ENCODE data around the gene TMEM88. TPM values are rescaled to one million over a fixed set of nuclear protein-coding genes. Genes with fewer than 3 reads are reported as not detected.

The TMEM88 gene
- total and polyA plus RNA-seq, 2 of the 13 experiments (the other 11 are each of a cell fraction or from before 2014, with no cell fraction given), result 0.31 to 0.66 TPM

DNA sequence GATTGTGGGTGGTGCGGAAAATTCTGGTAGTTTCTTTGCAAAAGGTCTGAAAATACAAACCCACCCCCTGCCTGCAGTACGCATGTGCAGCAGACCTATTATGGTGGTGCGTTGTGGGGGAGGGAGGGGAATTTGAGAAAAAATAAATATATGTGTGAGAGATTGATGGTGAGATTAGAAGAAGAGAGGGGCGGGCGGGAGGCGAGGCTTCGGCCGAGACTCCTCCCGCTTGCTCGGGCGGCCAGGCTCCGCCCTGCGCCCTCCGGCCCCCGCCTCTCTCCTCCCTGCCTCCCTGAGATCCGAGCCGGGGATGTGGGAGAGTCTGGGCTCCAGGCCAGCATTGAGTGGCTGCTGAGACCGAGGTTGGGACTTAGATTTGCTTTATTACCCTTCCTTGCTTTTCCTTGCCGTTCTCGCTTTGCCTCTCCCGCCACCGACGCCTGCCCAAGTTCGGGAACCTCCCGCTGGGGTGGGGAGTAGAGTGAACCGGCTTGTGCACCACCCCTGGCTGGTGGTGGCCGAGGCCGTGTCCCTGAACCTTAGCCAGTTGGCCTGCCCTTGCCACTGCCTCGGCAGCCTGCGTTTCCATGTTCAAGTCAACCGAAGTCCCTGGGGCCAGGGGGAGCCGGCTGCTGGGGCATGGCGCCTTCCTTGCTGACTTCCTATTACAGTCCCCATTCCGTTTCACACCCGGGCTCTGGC, 32.8 kb downstream of the TMEM88 start (continued):
- no peak for TF ChIP-seq FOXJ3 (CRISPR knock-in tag; IDR thresholded peaks at IDR 0.05; ENCODE audit: borderline replicate concordance)
- TF ChIP-seq ZNF343 (CRISPR knock-in tag; IDR thresholded peaks at IDR 0.05), result no peak
- no peak for TF ChIP-seq CBX1 (IDR thresholded peaks at IDR 0.05; ENCODE audit: low read depth)
- TF ChIP-seq SAFB2 (CRISPR knock-in tag; IDR thresholded peaks at IDR 0.05; ENCODE audit: borderline replicate concordance, low read depth), result no peak
- TF ChIP-seq ZNF160 (CRISPR knock-in tag; IDR thresholded peaks at IDR 0.05), result no peak
- TF ChIP-seq POLR2G (IDR thresholded peaks at IDR 0.05; ENCODE audit: low read depth, low read length), result peak; percentile 70
- TF ChIP-seq GABPB1 (CRISPR knock-in tag; IDR thresholded peaks at IDR 0.05), result peak; percentile 51
- TF ChIP-seq ZNF136 (CRISPR knock-in tag; IDR thresholded peaks at IDR 0.05; ENCODE audit: low read depth), result no peak
- peak; percentile 68; the same call in 1 of the 2 replicates for TF ChIP-seq ZNF619 (CRISPR knock-in tag; IDR thresholded peaks at IDR 0.05)
- peak; percentile 40; the same call in 1 of the 2 replicates for TF ChIP-seq NR2C2 (CRISPR knock-in tag; IDR thresholded peaks at IDR 0.05; ENCODE audit: borderline replicate concordance)
- TF ChIP-seq, protein P1, sequence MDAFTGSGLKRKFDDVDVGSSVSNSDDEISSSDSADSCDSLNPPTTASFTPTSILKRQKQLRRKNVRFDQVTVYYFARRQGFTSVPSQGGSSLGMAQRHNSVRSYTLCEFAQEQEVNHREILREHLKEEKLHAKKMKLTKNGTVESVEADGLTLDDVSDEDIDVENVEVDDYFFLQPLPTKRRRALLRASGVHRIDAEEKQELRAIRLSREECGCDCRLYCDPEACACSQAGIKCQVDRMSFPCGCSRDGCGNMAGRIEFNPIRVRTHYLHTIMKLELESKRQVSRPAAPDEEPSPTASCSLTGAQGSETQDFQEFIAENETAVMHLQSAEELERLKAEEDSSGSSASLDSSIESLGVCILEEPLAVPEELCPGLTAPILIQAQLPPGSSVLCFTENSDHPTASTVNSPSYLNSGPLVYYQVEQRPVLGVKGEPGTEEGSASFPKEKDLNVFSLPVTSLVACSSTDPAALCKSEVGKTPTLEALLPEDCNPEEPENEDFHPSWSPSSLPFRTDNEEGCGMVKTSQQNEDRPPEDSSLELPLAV (CRISPR knock-in tag; conservative IDR thresholded peaks at IDR 0.05; ENCODE audit: low read depth), result no peak
- no peak for TF ChIP-seq PCBP2 (optimal IDR thresholded peaks at IDR 0.05; ENCODE audit: low read depth, low read length, poor library complexity, severe bottlenecking)
- TF ChIP-seq, protein P2, sequence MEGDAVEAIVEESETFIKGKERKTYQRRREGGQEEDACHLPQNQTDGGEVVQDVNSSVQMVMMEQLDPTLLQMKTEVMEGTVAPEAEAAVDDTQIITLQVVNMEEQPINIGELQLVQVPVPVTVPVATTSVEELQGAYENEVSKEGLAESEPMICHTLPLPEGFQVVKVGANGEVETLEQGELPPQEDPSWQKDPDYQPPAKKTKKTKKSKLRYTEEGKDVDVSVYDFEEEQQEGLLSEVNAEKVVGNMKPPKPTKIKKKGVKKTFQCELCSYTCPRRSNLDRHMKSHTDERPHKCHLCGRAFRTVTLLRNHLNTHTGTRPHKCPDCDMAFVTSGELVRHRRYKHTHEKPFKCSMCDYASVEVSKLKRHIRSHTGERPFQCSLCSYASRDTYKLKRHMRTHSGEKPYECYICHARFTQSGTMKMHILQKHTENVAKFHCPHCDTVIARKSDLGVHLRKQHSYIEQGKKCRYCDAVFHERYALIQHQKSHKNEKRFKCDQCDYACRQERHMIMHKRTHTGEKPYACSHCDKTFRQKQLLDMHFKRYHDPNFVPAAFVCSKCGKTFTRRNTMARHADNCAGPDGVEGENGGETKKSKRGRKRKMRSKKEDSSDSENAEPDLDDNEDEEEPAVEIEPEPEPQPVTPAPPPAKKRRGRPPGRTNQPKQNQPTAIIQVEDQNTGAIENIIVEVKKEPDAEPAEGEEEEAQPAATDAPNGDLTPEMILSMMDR (CRISPR knock-in tag; IDR thresholded peaks at IDR 0.05), result peak; percentile 19
- TF ChIP-seq MYC (CRISPR knock-in tag; IDR thresholded peaks at IDR 0.05; ENCODE audit: borderline replicate concordance), result peak; percentile 52; the same call in 1 of the 2 replicates
- TF ChIP-seq, protein P3, sequence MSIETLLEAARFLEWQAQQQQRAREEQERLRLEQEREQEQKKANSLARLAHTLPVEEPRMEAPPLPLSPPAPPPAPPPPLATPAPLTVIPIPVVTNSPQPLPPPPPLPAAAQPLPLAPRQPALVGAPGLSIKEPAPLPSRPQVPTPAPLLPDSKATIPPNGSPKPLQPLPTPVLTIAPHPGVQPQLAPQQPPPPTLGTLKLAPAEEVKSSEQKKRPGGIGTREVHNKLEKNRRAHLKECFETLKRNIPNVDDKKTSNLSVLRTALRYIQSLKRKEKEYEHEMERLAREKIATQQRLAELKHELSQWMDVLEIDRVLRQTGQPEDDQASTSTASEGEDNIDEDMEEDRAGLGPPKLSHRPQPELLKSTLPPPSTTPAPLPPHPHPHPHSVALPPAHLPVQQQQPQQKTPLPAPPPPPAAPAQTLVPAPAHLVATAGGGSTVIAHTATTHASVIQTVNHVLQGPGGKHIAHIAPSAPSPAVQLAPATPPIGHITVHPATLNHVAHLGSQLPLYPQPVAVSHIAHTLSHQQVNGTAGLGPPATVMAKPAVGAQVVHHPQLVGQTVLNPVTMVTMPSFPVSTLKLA (IDR thresholded peaks at IDR 0.05), result no peak
- TF ChIP-seq, protein P4, sequence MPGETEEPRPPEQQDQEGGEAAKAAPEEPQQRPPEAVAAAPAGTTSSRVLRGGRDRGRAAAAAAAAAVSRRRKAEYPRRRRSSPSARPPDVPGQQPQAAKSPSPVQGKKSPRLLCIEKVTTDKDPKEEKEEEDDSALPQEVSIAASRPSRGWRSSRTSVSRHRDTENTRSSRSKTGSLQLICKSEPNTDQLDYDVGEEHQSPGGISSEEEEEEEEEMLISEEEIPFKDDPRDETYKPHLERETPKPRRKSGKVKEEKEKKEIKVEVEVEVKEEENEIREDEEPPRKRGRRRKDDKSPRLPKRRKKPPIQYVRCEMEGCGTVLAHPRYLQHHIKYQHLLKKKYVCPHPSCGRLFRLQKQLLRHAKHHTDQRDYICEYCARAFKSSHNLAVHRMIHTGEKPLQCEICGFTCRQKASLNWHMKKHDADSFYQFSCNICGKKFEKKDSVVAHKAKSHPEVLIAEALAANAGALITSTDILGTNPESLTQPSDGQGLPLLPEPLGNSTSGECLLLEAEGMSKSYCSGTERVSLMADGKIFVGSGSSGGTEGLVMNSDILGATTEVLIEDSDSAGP (CRISPR knock-in tag; IDR thresholded peaks at IDR 0.05; ENCODE audit: borderline replicate concordance), result peak; percentile 83; the same call in 1 of the 2 replicates
- peak; percentile 41 for TF ChIP-seq AGO2 (optimal IDR thresholded peaks at IDR 0.05; ENCODE audit: low read depth, low read length)
- no peak for TF ChIP-seq NR2F1 (CRISPR knock-in tag; IDR thresholded peaks at IDR 0.05)
- TF ChIP-seq SMYD3 (CRISPR knock-in tag; IDR thresholded peaks at IDR 0.05), result no peak
- TF ChIP-seq ISL2 (CRISPR knock-in tag; IDR thresholded peaks at IDR 0.05), result 0 out of 2 replicates have a peak, but pooled peaks have one; percentile 36
- peak; percentile 24; the same call in 1 of the 2 replicates for TF ChIP-seq ZNF777 (CRISPR knock-in tag; IDR thresholded peaks at IDR 0.05)
- TF ChIP-seq FOXK2 (IDR thresholded peaks at IDR 0.05), result no peak
- TF ChIP-seq SP4 (CRISPR knock-in tag; IDR thresholded peaks at IDR 0.05), result 0 out of 2 replicates have a peak, but pooled peaks have one; percentile 24
- TF ChIP-seq ZNF761 (CRISPR knock-in tag; conservative IDR thresholded peaks at IDR 0.05), result peak; percentile 53; the same call in 1 of the 2 replicates

All from HepG2 (cell line).